Mammary epithelial cell (primary cell): ENCODE results near the gene SYNE1.

ENCODE experiments used
- CTCF ChIP-seq, 2 donors: IDR thresholded peaks in 1 of 2; conservative IDR thresholded peaks in 1 of 2; 2 replicates each; pipeline ENCODE4 v1.5.1; 2011 to 2012; ENCODE audit warnings: inconsistent platforms in 2 of 2, low read length in 2 of 2, mild to moderate bottlenecking in 2 of 2, control low read depth in 1 of 2, low read depth in 1 of 2; ENCODE audit not compliant: insufficient read depth in 1 of 2; ENCODE audit errors: extremely low read depth in 1 of 2
- EZH2 ChIP-seq: IDR thresholded peaks from 2 replicates; pipeline ENCODE4 v1.6.1; 2012; ENCODE audit warnings: low read length, inconsistent platforms, borderline replicate concordance

GRCh38 chr6:152272486-152272885, 364.7 kb downstream of the SYNE1 start:
- TF ChIP-seq CTCF (conservative IDR thresholded peaks at IDR 0.05 in 1 of 2, IDR thresholded peaks at IDR 0.05 in 1 of 2; ENCODE audit: extremely low read depth in 1 of 2, insufficient read depth in 1 of 2, low read depth in 1 of 2, low read length in 2 of 2) (no peak), EZH2 (no peak)
